ENCODE data around the gene SPAG9. TPM values are rescaled to one million over a fixed set of nuclear protein-coding genes. Genes with fewer than 3 reads are reported as not detected.

Gene SPAG9
- total RNA-seq, 1 experiment from 2014 or later: 78.5 TPM

DNA sequence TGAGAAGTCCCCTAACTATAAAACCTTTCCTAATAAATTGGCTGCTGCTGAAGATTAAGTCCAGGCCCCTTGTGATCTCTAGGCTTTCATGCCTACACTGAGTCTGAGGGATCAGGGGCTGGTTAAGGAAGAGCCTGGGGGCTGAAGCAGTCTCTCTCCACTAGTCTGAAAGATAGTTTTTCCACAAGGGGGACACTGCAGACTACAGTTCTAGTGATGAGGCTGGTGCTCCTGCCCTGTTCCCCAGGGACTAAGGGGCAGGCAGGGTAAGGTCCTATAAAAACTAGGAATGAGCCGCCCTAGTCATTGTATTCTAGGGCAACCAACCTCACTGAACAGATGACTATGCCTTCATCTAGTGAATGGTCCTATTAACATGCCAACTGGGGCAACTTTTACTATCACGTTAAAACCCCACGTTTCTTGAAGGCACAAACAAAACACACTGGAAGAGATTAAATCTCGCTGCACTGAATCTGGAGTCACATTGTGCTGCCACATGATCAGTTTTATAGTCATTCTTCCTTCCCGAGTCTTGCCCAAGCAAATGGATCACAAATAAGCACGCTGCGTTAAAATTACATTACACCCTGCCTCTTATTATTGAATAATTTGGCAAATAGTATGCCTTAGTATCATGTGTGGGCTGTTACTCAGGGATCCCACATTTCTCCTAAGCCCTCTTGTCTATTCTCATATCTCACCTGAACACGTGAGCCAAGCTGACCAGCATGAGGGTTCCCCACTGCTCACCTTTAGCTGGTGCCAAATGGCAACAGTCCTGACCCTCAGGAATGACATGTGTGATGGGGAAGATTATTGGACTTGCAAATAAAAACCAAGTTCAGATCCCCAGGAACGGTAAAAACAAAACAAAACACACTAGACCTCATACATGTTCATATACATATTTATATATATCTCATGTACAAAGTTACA is 159.1 kb downstream of the SPAG9 start:
- no peak for DNase-seq (ENCODE audit: unreplicated experiment)
- no peaks in the 10 kb centered on the region for H3K9me3 Mint-ChIP-seq (ENCODE audit: unreplicated experiment)
- no TSS peak for BruUV-seq (replicated peaks)
- H3K27me3 Mint-ChIP-seq (ENCODE audit: insufficient read depth, unreplicated experiment): no peaks in the 10 kb centered on the region
- intact Hi-C loops (cut with micrococcal nuclease): no loop called here
- ChIA-PET CTCF (interaction anchor here (0.5 to 4.9 kb wide), 4 partner anchors 109 to 494 kb away, joined by 3 to 31 read pairs (median 8); no protein-coding TSS in a partner anchor), POLR2A (interaction anchor here (1.3 kb wide), 1 partner anchor 13 kb away, joined by 3 read pairs; no protein-coding TSS in a partner anchor)
- H3K36me3 Mint-ChIP-seq (ENCODE audit: insufficient read depth, unreplicated experiment): peaks cover 34% of the 10 kb centered on the region
- H3K27ac Mint-ChIP-seq (ENCODE audit: low read depth, unreplicated experiment): no peak overlapping the region
- H3K4me3 Mint-ChIP-seq (ENCODE audit: unreplicated experiment): no peak overlapping the region
- no peak for TF ChIP-seq CTCF (IDR thresholded peaks at IDR 0.05; ENCODE audit: unreplicated experiment)
- peaks cover 7% of the 10 kb centered on the region for H3K4me1 Mint-ChIP-seq (ENCODE audit: insufficient read depth, unreplicated experiment)

GRCh38 chr17:50959341-50959740 is 161.3 kb downstream of the SPAG9 start:
- no peak overlapping the region for H3K27ac Mint-ChIP-seq (ENCODE audit: low read depth, unreplicated experiment)
- POLR2A ChIA-PET: interaction anchor here (0.9 to 1.3 kb wide), 2 partner anchors 93 to 103 kb away, joined by 3 to 6 read pairs; partner anchors contain the start of gene TOB1
- CTCF ChIA-PET: interaction anchor here (0.7 to 5.0 kb wide), 4 partner anchors 8 to 193 kb away, joined by 5 to 27 read pairs (median 9); no protein-coding TSS in a partner anchor

GRCh38 chr17:50957600-50958575 is 162.8 kb downstream of the SPAG9 start:
- no peak overlapping the region for H3K4me3 Mint-ChIP-seq (ENCODE audit: unreplicated experiment)
- H3K27ac Mint-ChIP-seq (ENCODE audit: low read depth, unreplicated experiment): no peak overlapping the region
- peaks cover 27% of the 10 kb centered on the region for H3K4me1 Mint-ChIP-seq (ENCODE audit: insufficient read depth, unreplicated experiment)
- POLR2A ChIA-PET: interaction anchor here (0.6 to 12.7 kb wide), 3 partner anchors 22 to 106 kb away, joined by 4 to 473 read pairs (median 7); partner anchors contain the start of gene TOB1
- no peaks in the 10 kb centered on the region for H3K27me3 Mint-ChIP-seq (ENCODE audit: insufficient read depth, unreplicated experiment)
- H3K9me3 Mint-ChIP-seq (ENCODE audit: unreplicated experiment): no peaks in the 10 kb centered on the region
- no peak for DNase-seq (ENCODE audit: unreplicated experiment)
- no TSS peak for BruUV-seq (replicated peaks)
- H3K36me3 Mint-ChIP-seq (ENCODE audit: insufficient read depth, unreplicated experiment): peaks cover 18% of the 10 kb centered on the region
- no peak for TF ChIP-seq CTCF (IDR thresholded peaks at IDR 0.05; ENCODE audit: unreplicated experiment)
- CTCF ChIA-PET: interaction anchor here (0.5 to 12.2 kb wide), 19 partner anchors 7 to 207 kb away, joined by 3 to 429 read pairs (median 4); no protein-coding TSS in a partner anchor
- intact Hi-C loops (cut with micrococcal nuclease): loop anchor here (1.0 to 10.0 kb wide), 2 partner anchors 106 to 413 kb away; partner anchors contain the start of gene SPATA20

More at GRCh38 chr17:50959341-50959740, 161.3 kb downstream of the SPAG9 start:
- no peak for DNase-seq (ENCODE audit: unreplicated experiment)
- Mint-ChIP-seq H3K4me1 (ENCODE audit: insufficient read depth, unreplicated experiment) (peaks cover 15% of the 10 kb centered on the region), H3K4me3 (ENCODE audit: unreplicated experiment) (no peak overlapping the region), H3K9me3 (ENCODE audit: unreplicated experiment) (no peaks in the 10 kb centered on the region), H3K27me3 (ENCODE audit: insufficient read depth, unreplicated experiment) (no peaks in the 10 kb centered on the region), H3K36me3 (ENCODE audit: insufficient read depth, unreplicated experiment) (peaks cover 22% of the 10 kb centered on the region)
- no peak for TF ChIP-seq CTCF (IDR thresholded peaks at IDR 0.05; ENCODE audit: unreplicated experiment)
- intact Hi-C loops (cut with micrococcal nuclease): loop anchor here (10.0 kb wide), 1 partner anchor 415 kb away; the partner anchor contains the start of gene SPATA20
- no TSS peak for BruUV-seq (replicated peaks)
